GM12878 (cell line): ENCODE measurements around the gene RPLP2. TPM values are rescaled to one million over a fixed set of nuclear protein-coding genes. Genes with fewer than 3 reads are reported as not detected.
A peak's percentile ranks its signal among the peaks of the same experiment; 100 is the strongest.

ENCODE experiments used
- ATAC-seq: fragments of 200-7000 bp; cut with Tn5 transposase; 3 replicates; pipeline ENCODE4 v1.9.1; 2020; ENCODE audit warnings: mild to moderate bottlenecking, moderate library complexity
- BruUV-seq: library from RNA; stranded (reverse); fragments of 400-500 nt; replicated peaks from 2 replicates; lab custom pipeline; 2021; lab: Mats Ljungman, UMichigan
- CTCF ChIA-PET: fragments of 300-600 bp; sonication (Branson Sonifier 250); formaldehyde crosslinking; extraction: SDS; loops from one replicate; lab custom pipeline; 2021; ENCODE audit warnings: inconsistent platforms; lab: Yijun Ruan, JAX
- POLR2A ChIA-PET: fragments of 350-600 bp; formaldehyde crosslinking; extraction: SDS; loops from one replicate; lab custom pipeline; 2021; ENCODE audit warnings: inconsistent platforms; lab: Charles Lee
- RAD21 ChIA-PET: fragments of 300-600 bp; sonication (Branson Sonifier 250); formaldehyde crosslinking; loops from one replicate; lab custom pipeline; 2023; ENCODE audit warnings: antibody characterized with exemption; ENCODE audit not compliant: unreplicated experiment; lab: Charles Lee
- SMC1A ChIA-PET: fragments of 300-600 bp; sonication (Branson Sonifier 250); formaldehyde crosslinking; loops from one replicate; lab custom pipeline; 2023; ENCODE audit not compliant: unreplicated experiment, uncharacterized antibody; lab: Charles Lee
- DNase-seq: peaks from one replicate; pipeline ENCODE4 v3.0.0-alpha.2; 2011; ENCODE audit warnings: low read depth, low spot score
- FAIRE-seq: peaks from 3 replicates; lab custom pipeline; 2011; peaks lifted over from hg19 to GRCh38; lab: Jason Lieb, UNC
- H2AFZ ChIP-seq: 2 replicates; pipeline ENCODE4 v1.6.0; 2011; ENCODE audit warnings: low read depth, low read length, control low read depth; ENCODE audit not compliant: control insufficient read depth
- H3K27ac ChIP-seq: 2 replicates; pipeline ENCODE4 v1.5.1; 2011; ENCODE audit warnings: control low read depth; ENCODE audit not compliant: control insufficient read depth, insufficient read depth
- H3K27me3 ChIP-seq, 2 experiments: replicated peaks in 1 of 2; 2 replicates each; pipeline versions ENCODE4 v1.6.0 to v1.6.1; 2011; ENCODE audit warnings: low read length in 1 of 2; ENCODE audit not compliant: control insufficient read depth in 2 of 2, insufficient read depth in 2 of 2
- H3K36me3 ChIP-seq, 2 experiments: 2 replicates each; pipeline ENCODE4 v1.5.1; 2011; ENCODE audit warnings: low read length in 1 of 2; ENCODE audit not compliant: control insufficient read depth in 2 of 2, insufficient read depth in 2 of 2
- H3K4me1 ChIP-seq: 2 replicates; pipeline ENCODE4 v1.6.1; 2011; ENCODE audit warnings: mild to moderate bottlenecking, low read length, moderate library complexity, mixed read lengths; ENCODE audit not compliant: control insufficient read depth, insufficient read depth
- H3K4me2 ChIP-seq: 2 replicates; pipeline ENCODE4 v1.6.0; 2011; ENCODE audit warnings: control low read depth; ENCODE audit not compliant: control insufficient read depth, insufficient read depth
- H3K4me3 ChIP-seq: fragments of 200-600 bp; sonication (generic); 2 replicates; pipeline ENCODE4 v1.5.1; 2016
- H3K79me2 ChIP-seq: 2 replicates; pipeline ENCODE4 v1.6.0; 2011; ENCODE audit warnings: low read length; ENCODE audit not compliant: control insufficient read depth, insufficient read depth
- H3K9ac ChIP-seq: 2 replicates; pipeline ENCODE4 v1.8.0; 2011; ENCODE audit warnings: low read length, control low read depth, mixed read lengths; ENCODE audit not compliant: control insufficient read depth, insufficient read depth
- H3K9me3 ChIP-seq: replicated peaks from 3 replicates; pipeline ENCODE4 v1.5.1; 2011; ENCODE audit warnings: mild to moderate bottlenecking, low read length; ENCODE audit not compliant: control insufficient read depth, insufficient read depth
- H4K20me1 ChIP-seq: 2 replicates; pipeline ENCODE4 v1.6.0; 2011; ENCODE audit not compliant: control insufficient read depth, insufficient read depth
- BACH1 ChIP-seq: fragments of 450-650 bp; IDR thresholded peaks from 2 replicates; pipeline ENCODE4 v1.6.1; 2017; ENCODE audit warnings: mild to moderate bottlenecking, borderline replicate concordance
- BHLHE40 ChIP-seq, 2 experiments: fragments of 450-650 bp in 1 of 2; IDR thresholded peaks; 2 replicates each; pipeline ENCODE4 v1.6.1; 2011 to 2017; ENCODE audit warnings: low read depth in 2 of 2, borderline replicate concordance in 1 of 2, improper control_type of control experiment in 1 of 2, low read length in 1 of 2, mild to moderate bottlenecking in 1 of 2
- BMI1 ChIP-seq: fragments of 450-650 bp; IDR thresholded peaks from 2 replicates; pipeline ENCODE4 v1.6.1; 2016; ENCODE audit warnings: mild to moderate bottlenecking, moderate library complexity, borderline replicate concordance
- E4F1 ChIP-seq: fragments of 450-650 bp; IDR thresholded peaks from 2 replicates; pipeline ENCODE4 v1.6.1; 2018; ENCODE audit warnings: borderline replicate concordance, mild to moderate bottlenecking; ENCODE audit not compliant: partially characterized antibody
- FOS ChIP-seq: IDR thresholded peaks from 3 replicates; pipeline ENCODE4 v1.6.1; 2011; ENCODE audit warnings: borderline replicate concordance; ENCODE audit not compliant: insufficient read length; ENCODE audit errors: extremely low read depth
- HDGF ChIP-seq: fragments of 450-650 bp; IDR thresholded peaks from 2 replicates; pipeline ENCODE4 v1.6.1; 2016; ENCODE audit warnings: antibody characterized with exemption
- IKZF1 ChIP-seq: fragments of 450-650 bp; conservative IDR thresholded peaks from 2 replicates; pipeline ENCODE4 v1.6.1; 2017; ENCODE audit warnings: antibody characterized with exemption, mild to moderate bottlenecking
- MTA2 ChIP-seq: fragments of 450-650 bp; IDR thresholded peaks from 2 replicates; pipeline ENCODE4 v1.6.1; 2016; ENCODE audit warnings: low read depth, mild to moderate bottlenecking, moderate library complexity
- MXI1 ChIP-seq: fragments of 150-350 bp; IDR thresholded peaks from 2 replicates; pipeline ENCODE4 v1.6.1; 2011; ENCODE audit warnings: low read depth, mild to moderate bottlenecking, inconsistent platforms, low read length, improper control_type of control experiment
- NR2F1 ChIP-seq: fragments of 450-650 bp; conservative IDR thresholded peaks from 2 replicates; pipeline ENCODE4 v1.6.1; 2017; ENCODE audit warnings: mild to moderate bottlenecking
- PAX8 ChIP-seq: fragments of 450-650 bp; IDR thresholded peaks from 2 replicates; pipeline ENCODE4 v1.6.1; 2017; ENCODE audit warnings: mild to moderate bottlenecking, moderate library complexity
- SMC3 ChIP-seq: IDR thresholded peaks from 2 replicates; pipeline ENCODE4 v1.6.1; 2011; ENCODE audit warnings: low read length, improper control_type of control experiment, borderline replicate concordance
- TCF7 ChIP-seq: IDR thresholded peaks from 2 replicates; pipeline ENCODE4 v1.6.1; 2014; ENCODE audit warnings: antibody characterized with exemption, borderline replicate concordance
- WGBS: methylation state at CpG from one replicate; pipeline ENCODE4 v1.1.6; 2016; ENCODE audit warnings: low lambda C conversion rate; ENCODE audit not compliant: insufficient replicate concordance, insufficient coverage; ENCODE audit errors: missing lambda C conversion rate; 5-methylcytosine and 5-hydroxymethylcytosine counted together
- in situ Hi-C: fragments of 300-500 bp; cut with MboI; formaldehyde crosslinking; loops from 9 replicates; pipeline ENCODE4 v1.14.3; 2018; ENCODE audit warnings: mixed read lengths
- intact Hi-C: fragments of 100-400 bp; cut with micrococcal nuclease; formaldehyde crosslinking; loops from one replicate; pipeline ENCODE4 v1.14.2; 2022; ENCODE audit not compliant: unreplicated experiment
- polyA plus RNA-seq, 11 experiments: library from polyadenylated mRNA; depleted of rRNA in 4 of 11; unstranded in 6 of 11; stranded (reverse) in 5 of 11; fragments of >200 nt; fragmentation: Nextera tagmentation in 4 of 11; fragmentation: Illumina TruSeq in 1 of 11; extraction: Ambion mirVana in 4 of 11; extraction: Trizol in 1 of 11; gene quantifications; 1 replicate in 1 of 11; 2 replicates in 10 of 11; pipeline versions ENCODE4 v1.2.1 to v1.2.3, GENCODE V29; 2011 to 2016; ENCODE audit warnings: inconsistent platforms in 2 of 11, missing spikeins in 2 of 11, low read depth in 1 of 11
- total RNA-seq, 4 experiments: library from RNA; depleted of rRNA in 3 of 4; stranded (reverse); fragments of >200 nt in 3 of 4; fragmentation: Illumina TruSeq in 1 of 4; extraction: Trizol in 1 of 4; gene quantifications; 2 replicates each; pipeline versions ENCODE4 v1.2.1 to v1.2.3, GENCODE V29; 2013 to 2021
- TF ChIP-seq, protein P1 (sequence below): IDR thresholded peaks from 2 replicates; pipeline ENCODE4 v1.6.1; 2012; ENCODE audit warnings: low read length, inconsistent platforms

The RPLP2 gene
- total and polyA plus RNA-seq, 10 of the 15 experiments (the other 5 are each of a cell fraction or from before 2014, with no cell fraction given) = 488 to 3,558 (median 1,481) TPM

GRCh38 chr11:844693-845644 lies 35.2 kb downstream of the RPLP2 start:
- Histone ChIP-seq H3K79me2 (peaks cover 20% of the 10 kb centered on the region), H3K36me3 (peaks cover 0 to 3% of the 10 kb centered on the region in 2 experiments; a peak in 2 of 4 replicates), H3K27me3 (no peaks in the 10 kb centered on the region; a peak in 1 of 4 replicates), H3K4me3 (no peak overlapping the region), H4K20me1 (no peaks in the 10 kb centered on the region; the same call in 1 of the 2 replicates), H3K4me2 (peak overlapping the region; percentile 22; the same call in 1 of the 2 replicates), H3K4me1 (peaks cover 15% of the 10 kb centered on the region), H3K27ac (no peak overlapping the region), H3K9me3 (no peaks in the 10 kb centered on the region), H2AFZ (no peak overlapping the region), H3K9ac (no peak overlapping the region)
- RAD21 ChIA-PET = interaction anchor here (1.2 to 1.9 kb wide), 3 partner anchors 13 to 206 kb away, joined by 3 to 5 read pairs (median 3); no protein-coding TSS in a partner anchor
- no TSS peak for BruUV-seq
- no peak for DNase-seq
- in situ Hi-C loops = loop anchor here (10.0 kb wide), 2 partner anchors 210 to 1010 kb away; partner anchors contain the start of gene LSP1
- no peak for FAIRE-seq
- SMC1A ChIA-PET = no interaction called here
- ATAC-seq = peak; percentile 33
- POLR2A ChIA-PET = interaction anchor here (0.5 to 2.7 kb wide), 4 partner anchors 26 to 95 kb away, joined by 3 to 7 read pairs (median 4); partner anchors contain the start of genes PNPLA2 and RPLP2
- CTCF ChIA-PET = interaction anchor here (0.7 to 1.6 kb wide), 3 partner anchors 36 to 207 kb away, joined by 3 read pairs; partner anchors contain the start of gene RPLP2
- intact Hi-C loops = loop anchor here (5.0 kb wide), 1 partner anchor 67 kb away; the partner anchor contains the start of gene CHID1
- WGBS = 37% methylated on average over 29 of the region's 31 CpGs
- TF ChIP-seq NR2F1 (0 out of 2 replicates have a peak, but pooled peaks have one; percentile 15), BMI1 (0 out of 2 replicates have a peak, but pooled peaks have one; percentile 21), SMC3 (no peak), BACH1 (0 out of 2 replicates have a peak, but pooled peaks have one; percentile 5), MTA2 (peak; percentile 26; the same call in 1 of the 2 replicates), IKZF1 (peak; percentile 24; the same call in 1 of the 2 replicates), FOS (no peak), HDGF (peak; percentile 72; the same call in 1 of the 2 replicates), E4F1 (no peak), MXI1 (peak; percentile 34; the same call in 1 of the 2 replicates), BHLHE40 (IDR thresholded peaks at IDR 0.05; ENCODE audit: borderline replicate concordance in 1 of 2, low read depth in 2 of 2, low read length in 1 of 2) (peak; percentile 45 to 76; a peak in 2 of 4 replicates), TCF7 (no peak), PAX8 (no peak)
- TF ChIP-seq, protein P1, sequence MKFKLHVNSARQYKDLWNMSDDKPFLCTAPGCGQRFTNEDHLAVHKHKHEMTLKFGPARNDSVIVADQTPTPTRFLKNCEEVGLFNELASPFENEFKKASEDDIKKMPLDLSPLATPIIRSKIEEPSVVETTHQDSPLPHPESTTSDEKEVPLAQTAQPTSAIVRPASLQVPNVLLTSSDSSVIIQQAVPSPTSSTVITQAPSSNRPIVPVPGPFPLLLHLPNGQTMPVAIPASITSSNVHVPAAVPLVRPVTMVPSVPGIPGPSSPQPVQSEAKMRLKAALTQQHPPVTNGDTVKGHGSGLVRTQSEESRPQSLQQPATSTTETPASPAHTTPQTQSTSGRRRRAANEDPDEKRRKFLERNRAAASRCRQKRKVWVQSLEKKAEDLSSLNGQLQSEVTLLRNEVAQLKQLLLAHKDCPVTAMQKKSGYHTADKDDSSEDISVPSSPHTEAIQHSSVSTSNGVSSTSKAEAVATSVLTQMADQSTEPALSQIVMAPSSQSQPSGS = no peak
